GM18498 (cell line): ENCODE data around the gene AFF1.

ENCODE experiments used
- ATAC-seq: cut with Tn5 transposase; IDR thresholded peaks from one replicate; pipeline ENCODE4 v1.9.1; 2021; ENCODE audit warnings: mild to moderate bottlenecking, moderate library complexity; ENCODE audit not compliant: unreplicated experiment

Gene AFF1

DNA sequence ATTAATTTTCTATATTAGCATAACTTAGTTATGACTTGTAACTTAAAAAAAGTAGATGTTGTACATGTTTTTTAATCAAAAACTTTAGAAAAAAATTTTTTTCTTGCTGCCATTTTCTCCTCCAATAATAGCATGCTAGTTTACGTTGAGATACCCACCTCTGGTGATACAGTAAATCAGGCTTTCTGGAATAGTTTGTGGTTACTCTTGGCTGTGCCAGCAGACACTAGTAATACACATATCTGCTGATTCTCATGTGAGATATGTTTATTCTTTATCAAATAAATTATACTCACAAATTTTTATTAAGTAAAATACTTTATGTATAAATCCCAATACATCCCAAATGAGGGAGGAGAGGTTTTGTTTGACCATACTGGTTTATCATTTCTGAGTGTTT is 168.3 kb downstream of the AFF1 start:
- ATAC-seq, result no peak

DNA sequence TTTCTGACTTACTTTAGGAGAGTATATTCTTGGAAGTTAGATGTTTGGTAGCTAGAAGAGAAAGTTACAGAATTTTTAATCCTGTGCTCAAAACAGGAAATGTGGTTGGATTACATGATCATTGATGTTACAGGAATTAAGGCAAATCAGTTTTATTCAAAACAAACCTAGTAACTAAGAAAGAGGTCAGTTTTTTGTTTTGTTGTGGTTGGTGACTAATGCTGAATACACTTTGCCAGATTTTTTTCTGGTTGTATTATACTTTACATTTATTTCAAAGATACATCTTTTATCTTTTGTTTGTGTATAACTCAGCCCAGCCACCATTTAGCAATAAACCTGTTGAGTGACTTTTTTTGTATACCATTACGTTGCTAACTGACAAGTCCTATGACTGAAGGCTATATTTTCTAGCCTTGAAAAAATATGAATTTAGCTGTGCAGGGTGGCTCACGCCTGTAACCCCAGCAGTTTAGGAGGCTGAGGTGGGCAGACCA is 168.9 kb downstream of the AFF1 start:
- ATAC-seq, result no peak

DNA sequence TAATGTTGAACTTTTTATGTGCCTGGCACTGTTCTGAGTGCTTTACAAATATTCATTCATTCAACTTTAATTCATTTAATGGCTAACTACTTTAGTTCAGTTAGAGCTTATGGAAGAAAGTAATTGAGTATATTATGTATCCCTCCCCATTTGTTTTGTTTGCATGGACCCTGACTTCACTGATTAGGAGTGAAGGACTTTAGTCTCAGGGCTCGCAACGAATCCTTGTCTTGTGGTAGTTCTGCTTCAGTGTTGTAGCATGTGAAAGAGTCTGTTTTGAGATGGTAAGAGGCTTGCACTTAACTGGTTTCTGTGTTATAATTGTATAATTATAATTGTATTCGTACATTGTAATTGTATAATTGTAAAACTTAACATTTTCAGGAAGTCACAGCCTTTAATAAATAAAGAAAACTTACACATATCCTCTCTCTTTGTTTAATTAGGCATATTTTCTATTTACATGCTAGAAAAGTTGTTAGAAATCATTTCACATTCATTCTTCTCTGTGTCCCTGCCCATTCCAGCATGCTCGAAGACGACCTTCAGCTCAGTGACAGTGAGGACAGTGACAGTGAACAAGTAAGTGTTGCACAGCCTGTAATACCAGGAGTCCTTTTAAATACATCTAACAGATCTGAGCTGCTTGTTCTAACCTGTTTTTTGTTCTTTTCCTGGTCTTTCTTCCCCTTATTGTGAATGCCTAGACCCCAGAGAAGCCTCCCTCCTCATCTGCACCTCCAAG is 170.5 kb downstream of the AFF1 start:
- ATAC-seq, result no peak

- ATAC-seq, result no peak
These were observed 173.3 kb downstream of the AFF1 start for GRCh38 chr4:87108142-87108546.

DNA sequence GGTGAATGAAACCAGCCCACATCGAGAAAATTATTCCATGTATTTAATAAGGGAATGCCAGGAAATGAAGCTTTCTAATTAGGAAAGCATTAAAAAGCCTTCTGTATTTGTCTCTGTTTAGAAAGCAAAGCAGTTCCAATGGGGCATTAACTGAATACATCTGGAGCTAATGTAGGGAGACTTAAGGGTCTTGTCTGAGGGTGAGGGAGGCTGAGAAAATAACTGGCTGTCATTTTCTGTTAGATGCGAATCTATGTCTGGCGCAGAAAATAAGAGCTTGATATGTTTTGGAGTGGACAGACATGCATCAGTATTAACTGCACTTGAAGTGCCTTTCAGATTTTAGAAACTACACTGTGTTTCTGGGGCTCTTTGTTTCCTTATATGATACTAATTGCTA is 174.3 kb downstream of the AFF1 start:
- ATAC-seq, result no peak

GRCh38 chr4:87109945-87110344 is 175.1 kb downstream of the AFF1 start:
- ATAC-seq, result no peak

- ATAC-seq, result no peak
These were observed 177.3 kb downstream of the AFF1 start for GRCh38 chr4:87112063-87112462.

GRCh38 chr4:87114245-87115062 is 179.6 kb downstream of the AFF1 start:
- ATAC-seq, result no peak

- ATAC-seq, result no peak
These were observed 181.4 kb downstream of the AFF1 start for GRCh38 chr4:87116231-87116630.

DNA sequence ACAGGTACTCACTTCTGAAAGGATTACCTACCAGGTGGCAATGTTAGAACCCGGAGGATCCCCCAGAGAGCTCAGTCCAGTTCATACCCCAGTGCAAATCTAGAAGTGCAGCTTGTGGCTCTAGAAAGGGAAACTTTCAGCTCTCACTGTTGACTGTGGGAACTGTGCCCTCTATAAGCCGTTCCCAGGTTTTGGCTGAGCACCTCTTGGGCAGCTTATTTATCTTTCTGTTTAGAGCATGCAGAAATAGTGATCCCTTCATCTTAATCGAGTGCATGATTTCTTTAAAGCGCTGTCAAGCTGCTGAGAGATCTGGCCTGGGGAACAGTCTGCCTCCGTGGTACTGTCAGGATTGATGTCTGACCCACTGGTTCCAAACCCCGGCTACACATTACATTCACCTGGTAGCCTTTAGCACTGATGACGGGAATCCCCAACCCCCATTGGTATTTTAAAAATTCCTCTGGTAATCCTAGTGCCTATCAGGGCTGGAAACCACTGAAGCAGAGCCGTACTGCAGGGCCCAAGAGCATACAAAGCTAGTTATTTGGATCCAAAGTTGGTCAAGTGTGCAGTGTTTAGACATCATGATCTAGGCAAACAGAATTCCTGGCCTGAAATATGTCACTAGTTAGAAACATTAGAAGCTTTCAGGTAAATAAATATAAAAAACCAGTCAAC is 182.4 kb downstream of the AFF1 start:
- no peak for ATAC-seq

DNA sequence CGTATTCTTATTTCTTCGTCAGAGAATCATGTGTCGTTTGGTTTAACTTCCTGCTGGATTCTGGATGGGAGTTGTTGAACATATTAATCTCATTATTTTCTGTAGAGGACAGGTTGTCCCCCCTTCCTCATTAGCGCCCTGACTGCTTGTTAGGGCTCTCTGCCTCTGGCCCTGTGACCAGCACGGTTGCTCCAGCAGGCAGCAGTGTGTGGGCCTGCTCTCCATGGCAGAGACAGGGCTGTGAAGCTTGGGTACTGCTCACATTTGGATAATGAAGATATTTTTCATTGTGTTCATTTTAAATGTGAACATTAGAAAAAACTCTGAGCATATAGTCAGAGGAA is 182.9 kb downstream of the AFF1 start:
- no peak for ATAC-seq

- ATAC-seq, result no peak
These were observed 183.6 kb downstream of the AFF1 start for GRCh38 chr4:87118421-87118820.

DNA sequence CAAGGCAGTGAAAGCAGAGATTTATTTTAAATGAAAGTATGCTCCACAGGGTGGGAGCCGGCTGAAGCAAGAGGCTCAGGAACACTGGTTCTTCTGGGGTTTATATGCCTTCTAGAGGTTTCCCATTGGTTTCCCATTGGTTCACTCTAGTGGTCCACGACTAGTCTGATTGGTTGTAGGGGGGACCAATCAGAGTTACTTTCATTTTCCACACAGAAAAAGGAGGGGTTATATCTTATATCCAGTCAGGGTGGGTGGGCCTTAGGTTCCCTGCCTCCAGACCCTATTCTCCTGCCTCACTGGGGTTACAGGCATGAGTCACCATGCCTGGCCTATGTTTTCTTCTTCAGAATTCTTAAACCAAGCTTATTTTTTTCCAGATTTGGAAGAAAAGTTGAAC is 184.0 kb downstream of the AFF1 start:
- ATAC-seq, result no peak

GRCh38 chr4:87120010-87120409 is 185.2 kb downstream of the AFF1 start:
- no peak for ATAC-seq

DNA sequence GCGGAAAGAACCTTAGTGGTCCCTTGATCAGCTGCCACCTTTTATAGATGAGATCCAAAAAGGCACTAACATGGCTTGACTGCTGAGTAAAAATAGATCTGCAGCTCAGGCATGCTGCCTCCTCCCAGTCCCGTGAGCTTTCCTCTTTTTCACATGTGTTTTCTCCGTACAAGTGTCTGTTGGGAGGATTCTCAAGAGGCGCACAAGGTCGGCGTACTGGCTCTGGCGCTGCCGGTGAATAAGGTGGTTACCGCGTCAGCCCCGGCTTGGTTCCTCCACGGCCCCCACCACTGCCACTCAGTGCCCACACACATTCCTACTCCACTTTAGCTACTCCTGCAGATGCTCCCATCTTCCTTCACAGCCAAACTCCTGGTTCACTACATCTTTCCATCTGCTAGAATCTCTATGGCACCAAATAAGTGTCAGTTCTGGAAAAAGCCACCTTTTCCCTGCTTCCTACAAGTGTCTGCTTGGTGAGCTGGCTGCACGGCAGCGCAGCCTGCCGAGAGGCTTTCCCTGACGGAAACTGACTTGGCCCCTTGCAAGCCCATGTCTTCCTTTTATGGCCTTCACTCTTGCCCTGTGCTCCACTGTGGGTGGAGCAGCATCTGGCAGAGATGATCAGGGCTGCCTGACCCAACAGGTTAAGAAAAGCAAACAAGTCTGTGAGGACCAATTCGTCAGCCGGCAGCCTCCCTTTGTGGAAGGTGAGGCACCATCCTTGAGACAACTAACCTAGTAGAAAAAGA is 185.8 kb downstream of the AFF1 start:
- ATAC-seq, result no peak

- no peak for ATAC-seq
These were observed 186.7 kb downstream of the AFF1 start for GRCh38 chr4:87121341-87122065.

- no peak for ATAC-seq
These were observed 187.4 kb downstream of the AFF1 start for GRCh38 chr4:87122252-87122651.

GRCh38 chr4:87126056-87126455 is 191.2 kb downstream of the AFF1 start:
- ATAC-seq, result no peak

DNA sequence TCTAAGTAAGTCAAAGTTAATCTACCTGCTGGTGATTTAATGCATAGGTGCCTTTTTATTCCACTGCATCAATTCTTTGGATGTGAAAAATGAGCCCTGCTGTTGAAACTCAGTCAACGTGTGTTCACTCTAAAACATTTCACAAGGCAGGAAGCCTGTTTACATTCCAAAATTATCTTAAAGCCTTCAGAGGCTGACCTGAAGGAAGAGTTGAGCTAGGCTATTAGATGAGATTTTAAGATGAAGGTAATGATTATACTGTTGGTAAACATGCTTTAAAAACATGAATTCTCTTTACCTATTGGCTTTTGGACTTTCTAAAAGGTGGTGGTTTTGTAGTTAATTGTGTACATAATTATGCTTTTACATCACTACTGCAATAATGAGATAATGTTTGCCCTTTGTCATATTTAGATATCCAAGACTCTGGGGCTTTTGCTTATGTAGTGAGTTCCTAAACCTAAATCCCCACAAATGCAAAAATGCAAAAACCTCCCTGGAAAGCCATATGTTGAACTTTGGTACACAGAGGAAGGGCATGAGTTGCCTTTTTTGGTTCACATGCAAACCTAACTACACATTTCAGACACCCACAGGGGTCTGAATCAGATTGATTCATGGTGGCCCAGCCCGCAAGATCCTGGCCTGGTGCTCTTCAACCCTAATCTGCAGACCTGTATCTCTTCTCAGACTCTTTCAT is 193.3 kb downstream of the AFF1 start:
- ATAC-seq, result no peak

DNA sequence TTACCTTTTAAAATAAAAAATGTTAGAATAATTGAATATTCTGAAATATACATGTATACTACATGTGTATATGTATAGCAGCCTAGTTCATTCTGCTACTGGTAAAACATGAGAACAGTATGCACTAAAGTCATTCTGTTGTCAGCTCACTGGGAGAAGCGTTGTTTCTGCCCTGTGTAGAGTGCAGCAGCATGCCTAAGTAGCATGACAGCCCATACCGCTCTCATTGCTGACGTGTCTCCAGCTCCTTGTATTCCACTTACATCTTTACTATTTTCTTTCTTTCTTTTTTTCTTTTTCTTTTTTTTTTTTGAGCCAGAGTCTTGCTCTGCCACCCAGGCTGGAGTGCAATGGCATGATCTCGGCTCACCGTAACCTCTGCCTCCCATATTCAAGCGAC is 194.9 kb downstream of the AFF1 start:
- no peak for ATAC-seq
